GM23248 (cell line): ENCODE measurements around the gene RNASE11.

Source experiments
- EZH2 ChIP-seq: fragments of 200-600 bp; sonication (generic); IDR thresholded peaks from 2 replicates; pipeline ENCODE4 v1.6.1; 2018; ENCODE audit warnings: antibody characterized with exemption, mild to moderate bottlenecking; ENCODE audit not compliant: insufficient read depth, poor library complexity, severe bottlenecking
- EZH2phosphoT487 ChIP-seq: fragments of 200-600 bp; sonication (generic); IDR thresholded peaks from 2 replicates; pipeline ENCODE4 v1.6.1; 2018; ENCODE audit warnings: antibody characterized with exemption, moderate library complexity, mild to moderate bottlenecking, low read depth; ENCODE audit not compliant: insufficient read depth

DNA sequence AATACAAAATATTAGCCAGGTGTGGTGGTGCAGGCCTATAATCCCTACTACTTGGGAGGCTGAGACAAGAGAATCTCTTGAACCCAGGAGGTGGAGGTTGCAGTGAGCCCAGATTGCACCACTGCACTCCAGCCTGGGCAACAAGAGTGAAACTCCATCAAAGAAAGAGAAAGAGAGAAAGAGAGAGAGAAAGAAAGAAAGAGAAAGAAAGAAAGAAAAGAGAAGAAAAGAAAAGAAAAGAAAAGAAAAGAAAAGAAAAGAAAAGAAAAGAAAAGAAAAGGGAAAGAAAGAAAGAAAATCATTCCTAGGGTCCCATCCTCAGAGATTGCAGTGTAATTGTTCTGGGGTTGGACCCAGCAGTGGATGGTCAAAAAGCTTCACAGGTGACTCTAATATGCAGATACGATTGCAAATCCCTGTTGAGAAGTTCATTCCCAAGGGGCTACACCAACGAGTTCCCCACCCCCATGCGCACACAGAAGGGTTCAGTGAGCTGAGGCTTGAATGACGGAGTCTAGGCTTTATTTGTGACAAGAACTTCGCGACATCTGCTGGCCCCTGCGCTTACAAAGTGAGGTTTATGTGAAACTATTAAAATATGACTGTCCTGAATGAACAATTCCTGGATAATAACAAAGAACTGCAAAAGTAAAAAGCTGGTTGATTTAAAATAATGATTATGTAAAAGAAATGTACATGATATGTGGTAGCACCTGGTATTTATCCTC lies 20.7 kb upstream of the RNASE11 start:
- TF ChIP-seq EZH2 (no peak), EZH2phosphoT487 (no peak)
